Central memory CD4-positive, alpha-beta T cell (primary cell): ENCODE measurements around the gene LINC00632.
"Not testable (repeated sequence)": the region's sequence is repeated elsewhere in the genome, so short reads cannot be mapped to it uniquely, and the experiment has no call there.

Experiments used
- DNase-seq: peaks from one replicate; pipeline ENCODE4 v3.0.0; 2022
- total RNA-seq, 3 experiments: gene quantifications; one replicate each; lab custom pipeline; 2026; lab: John Stamatoyannopoulos, UW

LINC00632 gene
- total RNA-seq = 0.92 to 3.3 (median 2.4) reads per million in 3 experiments

- no peak for DNase-seq
Observed at GRCh38 chrX:140709421-140709846, at the start of gene LINC00632. Gene LINC00632, plus strand, starts transcription at chrX:140709759.

GRCh38 chrX:140661643-140662042 is 47.9 kb upstream of the LINC00632 start:
- no peak for DNase-seq

- no peak for DNase-seq
Observed at GRCh38 chrX:140664939-140665338, 44.6 kb upstream of the LINC00632 start.

- no peak for DNase-seq
Observed at GRCh38 chrX:140672840-140673731, 36.5 kb upstream of the LINC00632 start.

- no peak for DNase-seq
Observed at GRCh38 chrX:140687706-140688105, 21.9 kb upstream of the LINC00632 start.

- DNase-seq = not testable (repeated sequence)
Observed at GRCh38 chrX:140691596-140691995, 18.0 kb upstream of the LINC00632 start.

- DNase-seq = no peak
Observed at GRCh38 chrX:140697618-140698017, 11.9 kb upstream of the LINC00632 start.

- no peak for DNase-seq
Observed at GRCh38 chrX:140701480-140701879, 8.1 kb upstream of the LINC00632 start.

GRCh38 chrX:140710710-140711109 is 1.2 kb downstream of the LINC00632 start:
- no peak for DNase-seq

- DNase-seq = no peak
Observed at GRCh38 chrX:140711894-140712293, 2.3 kb downstream of the LINC00632 start.

- peak; percentile 19 for DNase-seq
Observed at GRCh38 chrX:140712413-140713173, 3.0 kb downstream of the LINC00632 start.

GRCh38 chrX:140713174-140713539 is 3.6 kb downstream of the LINC00632 start:
- no peak for DNase-seq

- no peak for DNase-seq
Observed at GRCh38 chrX:140715787-140716186, 6.2 kb downstream of the LINC00632 start.

GRCh38 chrX:140723121-140723715 is 13.7 kb downstream of the LINC00632 start:
- DNase-seq = no peak

- no peak for DNase-seq
Observed at GRCh38 chrX:140724309-140724708, 14.8 kb downstream of the LINC00632 start.

- no peak for DNase-seq
Observed at GRCh38 chrX:140724736-140725135, 15.2 kb downstream of the LINC00632 start.

- DNase-seq = no peak
Observed at GRCh38 chrX:140725500-140725899, 15.9 kb downstream of the LINC00632 start.

GRCh38 chrX:140733766-140734342 is 24.3 kb downstream of the LINC00632 start:
- DNase-seq = peak; percentile 6

GRCh38 chrX:140744085-140744484 is 34.5 kb downstream of the LINC00632 start:
- peak; percentile 21 for DNase-seq

- no peak for DNase-seq
Observed at GRCh38 chrX:140756941-140757340, 47.4 kb downstream of the LINC00632 start.

GRCh38 chrX:140762061-140762460 is 52.5 kb downstream of the LINC00632 start:
- DNase-seq = no peak

GRCh38 chrX:140764401-140764919 is 54.9 kb downstream of the LINC00632 start:
- DNase-seq = no peak
